Mucosa of descending colon (tissue), 3 donors: ENCODE results near the gene DYRK1B. TPM values are rescaled to one million over a fixed set of nuclear protein-coding genes. Genes with fewer than 3 reads are reported as not detected.
"Not testable (repeated sequence)": the region's sequence is repeated elsewhere in the genome, so short reads cannot be mapped to it uniquely, and the experiment has no call there.

Experiments
- ATAC-seq: fragments of 200-7000 bp; cut with Tn5 transposase; one replicate; pipeline ENCODE4 v1.9.1; 2020; ENCODE audit warnings: mild to moderate bottlenecking, moderate library complexity
- DNase-seq, 3 donors: peaks; one replicate each; pipeline ENCODE4 v3.0.0-alpha.2; 2020
- H3K36me3 ChIP-seq: fragments of 200-600 bp; one replicate; pipeline ENCODE4 v1.8.0; 2021; ENCODE audit warnings: low read depth, mild to moderate bottlenecking
- H3K4me1 ChIP-seq: fragments of 200-600 bp; one replicate; pipeline ENCODE4 v1.8.0; 2021; ENCODE audit warnings: low read depth, mild to moderate bottlenecking
- H3K4me3 ChIP-seq: fragments of 200-600 bp; one replicate; pipeline ENCODE4 v1.8.0; 2021; ENCODE audit warnings: mild to moderate bottlenecking
- H3K9me3 ChIP-seq: fragments of 200-600 bp; one replicate; pipeline ENCODE4 v1.8.0; 2021; ENCODE audit warnings: mild to moderate bottlenecking
- CTCF ChIP-seq: fragments of 200-600 bp; IDR thresholded peaks from one replicate; pipeline ENCODE4 v1.8.0; 2022; ENCODE audit warnings: antibody characterized with exemption, mild to moderate bottlenecking
- intact Hi-C, 2 donors: fragments of 100-400 bp; cut with DNase I in 1 of 2; cut with micrococcal nuclease in 1 of 2; formaldehyde crosslinking; loops; one replicate each; pipeline versions ENCODE4 v1.11.0 to v1.11.1; 2022; cut with DNase I, micrococcal nuclease
- total RNA-seq, 3 donors: library from RNA; stranded (reverse); fragmentation: NEBNext Ultra II Directional in 2 of 3; extraction: Animal tissue kit (Norgen Biotek cat#: 25700) in 2 of 3; gene quantifications; one replicate each; pipeline versions ENCODE4 v1.2.1 to v1.2.4, GENCODE V29; 2021 to 2023
- donor health status: DM: no; HTN: no; CAD: no; lungs with moderate emphysema.
- donor health status: DM: no; HTN: no; CAD: no.
- donor health status: DM: no; HTN: yes; CAD: no.

DYRK1B gene
- total RNA-seq, 3 donors from 2014 or later: 14.5 to 27.2 (median 23.7) TPM

GRCh38 chr19:39814595-39814994 lies 19.4 kb downstream of the DYRK1B start:
- Histone ChIP-seq H3K36me3 (no peaks in the 10 kb centered on the region), H3K4me1 (no peaks in the 10 kb centered on the region), H3K9me3 (no peaks in the 10 kb centered on the region), H3K4me3 (no peak overlapping the region)
- TF ChIP-seq CTCF: no peak
- intact Hi-C loops: no loop called here
- ATAC-seq (no peak), DNase-seq (no peak)

- H3K36me3 ChIP-seq, DNase-seq, H3K9me3 ChIP-seq, ATAC-seq, H3K4me1 ChIP-seq, intact Hi-C loops, H3K4me3 ChIP-seq: not testable (repeated sequence)
These were observed 19.9 kb downstream of the DYRK1B start for GRCh38 chr19:39814111-39814510.

- ATAC-seq: no peak
- Histone ChIP-seq H3K36me3 (no peaks in the 10 kb centered on the region), H3K4me3 (no peak overlapping the region), H3K4me1 (no peaks in the 10 kb centered on the region), H3K9me3 (no peaks in the 10 kb centered on the region)
- no peak for TF ChIP-seq CTCF
- DNase-seq: no peak
- intact Hi-C loops: no loop called here
These were observed 20.5 kb downstream of the DYRK1B start for GRCh38 chr19:39813264-39813993.

- Histone ChIP-seq H3K4me1 (no peaks in the 10 kb centered on the region), H3K36me3 (no peaks in the 10 kb centered on the region), H3K4me3 (no peak overlapping the region), H3K9me3 (no peaks in the 10 kb centered on the region)
- no peak for ATAC-seq
- no peak for TF ChIP-seq CTCF
- no peak for DNase-seq
- intact Hi-C loops: no loop called here
These were observed 22.9 kb downstream of the DYRK1B start for GRCh38 chr19:39811064-39811463.

- DNase-seq: no peak
- no peaks in the 10 kb centered on the region for H3K4me1 ChIP-seq
- no peak overlapping the region for H3K4me3 ChIP-seq
- intact Hi-C loops: no loop called here
- TF ChIP-seq CTCF: no peak
- ATAC-seq: no peak
- no peaks in the 10 kb centered on the region for H3K9me3 ChIP-seq
- H3K36me3 ChIP-seq: no peaks in the 10 kb centered on the region
These were observed 23.5 kb downstream of the DYRK1B start for GRCh38 chr19:39810424-39810823.

- TF ChIP-seq CTCF: no peak
These were observed 24.6 kb downstream of the DYRK1B start for GRCh38 chr19:39809368-39809767.

GRCh38 chr19:39808688-39809087 lies 25.3 kb downstream of the DYRK1B start:
- ATAC-seq, H3K36me3 ChIP-seq, H3K9me3 ChIP-seq, intact Hi-C loops, H3K4me3 ChIP-seq, H3K4me1 ChIP-seq, DNase-seq: not testable (repeated sequence)

More at GRCh38 chr19:39809368-39809767, 24.6 kb downstream of the DYRK1B start:
- Histone ChIP-seq H3K4me3 (no peak overlapping the region), H3K4me1 (no peaks in the 10 kb centered on the region), H3K36me3 (no peaks in the 10 kb centered on the region), H3K9me3 (no peaks in the 10 kb centered on the region)
- ATAC-seq (no peak), DNase-seq (no peak)
- intact Hi-C loops: no loop called here
